HG03460 (cell line): ENCODE measurements around the gene DMXL2.
"Not testable (repeated sequence)": the region's sequence is repeated elsewhere in the genome, so short reads cannot be mapped to it uniquely, and the experiment has no call there.

Experiments
- ATAC-seq: cut with Tn5 transposase; IDR thresholded peaks from one replicate; pipeline ENCODE4 v1.9.1; 2021; ENCODE audit not compliant: unreplicated experiment

Gene DMXL2, protein sequence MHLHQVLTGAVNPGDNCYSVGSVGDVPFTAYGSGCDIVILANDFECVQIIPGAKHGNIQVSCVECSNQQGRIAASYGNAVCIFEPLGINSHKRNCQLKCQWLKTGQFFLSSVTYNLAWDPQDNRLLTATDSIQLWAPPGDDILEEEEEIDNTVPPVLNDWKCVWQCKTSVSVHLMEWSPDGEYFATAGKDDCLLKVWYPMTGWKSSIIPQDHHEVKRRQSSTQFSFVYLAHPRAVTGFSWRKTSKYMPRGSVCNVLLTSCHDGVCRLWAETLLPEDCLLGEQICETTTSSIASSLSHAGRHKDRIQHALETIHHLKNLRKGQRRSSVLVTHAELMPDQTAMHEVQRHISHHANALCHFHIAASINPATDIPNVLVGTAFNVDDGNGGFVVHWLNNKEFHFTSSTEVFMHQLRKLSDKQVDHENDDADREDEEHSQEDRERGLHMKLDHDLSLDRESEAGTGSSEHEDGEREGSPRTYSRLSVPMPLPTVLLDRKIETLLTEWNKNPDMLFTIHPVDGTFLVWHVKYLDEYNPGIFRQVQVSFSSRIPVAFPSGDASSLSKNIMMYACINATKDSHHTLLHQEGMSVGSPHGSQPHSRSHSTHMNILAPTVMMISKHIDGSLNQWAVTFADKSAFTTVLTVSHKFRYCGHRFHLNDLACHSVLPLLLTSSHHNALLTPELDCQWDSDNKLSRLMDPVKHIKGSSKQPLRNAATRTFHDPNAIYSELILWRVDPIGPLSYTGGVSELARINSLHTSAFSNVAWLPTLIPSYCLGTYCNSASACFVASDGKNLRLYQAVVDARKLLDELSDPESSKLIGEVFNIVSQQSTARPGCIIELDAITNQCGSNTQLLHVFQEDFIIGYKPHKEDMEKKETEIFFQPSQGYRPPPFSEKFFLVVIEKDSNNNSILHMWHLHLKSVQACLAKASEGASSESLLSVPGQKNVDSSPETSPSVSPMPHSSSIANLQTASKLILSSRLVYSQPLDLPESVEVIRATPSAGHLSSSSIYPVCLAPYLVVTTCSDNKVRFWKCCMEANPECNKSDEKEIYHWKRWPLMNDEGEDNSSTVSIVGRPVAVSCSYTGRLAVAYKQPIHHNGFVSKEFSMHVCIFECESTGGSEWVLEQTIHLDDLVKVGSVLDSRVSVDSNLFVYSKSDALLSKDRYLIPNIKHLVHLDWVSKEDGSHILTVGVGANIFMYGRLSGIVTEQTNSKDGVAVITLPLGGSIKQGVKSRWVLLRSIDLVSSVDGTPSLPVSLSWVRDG (N-terminal part only)

DNA sequence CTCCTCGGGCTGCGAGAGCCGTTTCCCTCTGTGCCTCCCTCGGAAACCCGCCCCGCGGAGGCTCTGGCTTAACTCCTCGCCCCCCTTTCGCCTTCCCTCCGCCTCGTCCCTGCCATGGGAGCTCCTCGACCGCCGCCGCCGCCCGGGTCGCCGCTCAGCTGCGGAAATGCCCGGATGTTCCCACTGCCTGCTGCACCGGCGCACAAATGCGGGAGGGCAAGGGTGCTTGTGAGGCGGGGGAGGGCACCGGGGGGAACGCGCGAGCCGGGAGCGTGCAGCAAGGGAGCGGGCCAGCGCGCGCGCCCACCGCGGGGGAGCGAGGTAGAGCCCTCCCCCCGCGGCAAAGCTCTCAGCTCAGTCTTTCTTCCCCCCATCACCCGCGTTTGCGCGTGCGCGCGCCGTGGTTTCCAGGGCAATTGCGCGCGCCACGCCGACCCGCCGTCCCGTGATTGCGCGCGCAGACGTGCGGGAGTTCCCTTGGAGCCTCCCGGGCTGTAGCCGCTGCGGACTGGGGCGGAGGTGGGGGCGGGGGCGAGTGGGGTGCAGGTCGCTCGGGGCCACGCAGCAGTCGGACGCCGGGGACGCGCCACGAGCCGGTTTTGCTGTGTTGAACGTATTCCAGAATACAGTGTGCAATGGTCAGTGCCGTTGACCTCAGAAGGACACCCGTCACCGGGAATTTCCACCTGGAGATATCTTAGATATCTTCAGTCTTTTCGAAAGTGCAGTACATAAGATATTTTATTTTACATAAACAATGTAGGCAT is at the start of gene DMXL2:
Gene DMXL2 (minus strand): TSS at position 168 of the 767 bp plus-strand sequence. CDS start 226 bp downstream, outside the sequence.
- ATAC-seq: peak; percentile 29

GRCh38 chr15:51672155-51672687 is 49.6 kb upstream of the DMXL2 start:
- ATAC-seq: no peak

DNA sequence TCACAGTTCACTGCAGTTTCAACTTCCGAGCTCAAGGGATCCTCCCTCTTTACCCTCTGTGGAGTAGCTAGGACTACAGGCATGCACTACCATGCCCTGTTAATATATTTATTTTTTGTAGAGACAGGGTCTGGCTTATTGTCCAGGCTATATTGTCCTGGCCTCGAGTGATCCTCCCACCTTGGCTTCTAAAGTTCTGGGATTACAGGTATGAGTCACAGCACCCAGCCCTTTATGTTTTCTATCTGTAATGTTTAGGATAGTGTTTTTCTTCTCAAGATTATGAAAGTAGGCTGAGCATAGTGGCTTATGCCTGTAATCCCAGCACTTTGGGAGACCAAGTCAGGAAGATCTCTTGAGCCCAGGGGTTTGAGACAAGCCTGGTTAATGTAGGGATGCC is 46.8 kb upstream of the DMXL2 start:
- ATAC-seq: no peak

- ATAC-seq: no peak
Measured at GRCh38 chr15:51668446-51668845, 45.9 kb upstream of the DMXL2 start.

- no peak for ATAC-seq
Measured at GRCh38 chr15:51667478-51667877, 44.9 kb upstream of the DMXL2 start.

GRCh38 chr15:51661072-51661471 is 38.5 kb upstream of the DMXL2 start:
- ATAC-seq: no peak

- ATAC-seq: no peak
Measured at GRCh38 chr15:51658664-51659063, 36.1 kb upstream of the DMXL2 start.

- not testable (repeated sequence) for ATAC-seq
Measured at GRCh38 chr15:51655401-51656057, 33.0 kb upstream of the DMXL2 start.

GRCh38 chr15:51652084-51652668 is 29.6 kb upstream of the DMXL2 start:
- ATAC-seq: no peak

DNA sequence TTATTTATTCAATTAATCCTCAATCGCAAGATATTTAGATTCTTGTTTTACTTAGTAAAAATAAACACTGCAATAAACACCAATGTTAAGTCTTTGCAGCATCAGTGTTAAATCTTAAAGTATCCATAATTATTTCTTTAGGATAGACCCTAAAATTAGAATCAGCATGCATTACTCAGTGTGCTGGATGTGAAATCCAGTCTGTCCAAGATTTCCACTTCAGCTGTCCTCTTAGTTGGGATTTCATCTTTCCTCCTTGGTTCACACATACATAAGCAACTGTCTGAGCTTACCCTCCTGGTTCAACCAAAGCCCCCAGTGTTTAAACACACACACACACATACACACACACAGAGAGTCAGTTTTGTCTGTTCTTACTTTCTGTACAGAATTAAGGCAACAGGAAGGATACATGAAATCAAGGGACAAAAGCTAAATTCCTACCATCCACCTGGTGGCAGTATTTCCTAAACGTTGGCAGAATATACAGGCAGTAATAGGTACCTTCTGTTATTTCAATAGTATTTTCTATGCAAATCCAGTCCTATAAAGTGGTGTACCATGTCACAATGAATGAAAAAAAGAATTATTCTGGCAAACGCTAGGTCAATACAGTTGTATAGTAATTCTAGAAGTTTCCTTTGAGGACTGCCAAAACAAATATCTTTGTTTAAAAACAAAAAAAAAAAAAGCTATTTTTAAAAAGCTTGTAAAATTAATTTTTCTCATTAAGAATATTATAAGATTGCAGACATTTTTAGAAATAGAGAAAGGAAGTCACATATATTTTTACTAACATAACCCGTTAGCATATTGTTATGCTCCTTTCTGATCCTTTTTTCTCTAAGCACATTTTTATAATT is 27.3 kb upstream of the DMXL2 start:
- peak; percentile 62 for ATAC-seq

GRCh38 chr15:51648643-51649042 is 26.1 kb upstream of the DMXL2 start:
- ATAC-seq: not testable (repeated sequence)

DNA sequence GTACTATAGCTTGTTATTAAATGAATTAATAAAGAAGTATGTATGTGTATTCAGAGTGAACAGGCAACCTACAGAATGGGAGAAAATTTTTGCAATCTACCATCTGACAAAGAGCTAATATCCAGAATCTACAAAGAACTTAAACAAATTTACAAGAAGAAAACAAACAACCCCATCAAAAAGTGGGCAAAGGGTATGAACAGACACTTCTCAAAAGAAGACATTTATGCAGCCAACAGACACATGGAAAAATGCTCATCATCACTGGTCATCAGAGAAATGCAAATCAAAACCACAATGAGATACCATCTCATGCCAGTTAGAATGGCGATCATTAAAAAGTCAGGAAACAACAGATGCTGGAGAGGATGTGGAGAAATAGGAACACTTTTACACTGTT is 25.5 kb upstream of the DMXL2 start:
- not testable (repeated sequence) for ATAC-seq

DNA sequence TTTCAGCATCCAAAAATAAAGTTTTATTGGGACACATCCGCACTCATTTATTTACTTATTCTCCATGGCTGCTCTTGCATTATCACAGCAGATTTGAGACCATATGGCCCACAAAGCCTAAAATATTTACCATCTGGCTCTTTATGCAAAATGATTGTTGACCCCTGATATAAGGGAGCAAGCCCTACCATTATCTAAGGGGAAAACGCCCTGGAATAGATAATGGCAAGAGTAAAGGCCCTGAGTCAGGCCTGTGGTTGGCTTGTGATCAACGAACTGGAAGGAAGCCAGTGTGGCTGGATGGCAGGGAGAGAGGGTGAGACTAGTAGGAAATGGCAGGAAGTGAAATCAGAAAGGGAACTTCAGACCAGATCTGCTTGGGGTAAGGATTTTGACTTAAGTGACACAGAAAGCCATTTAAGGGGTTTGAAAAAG is 24.6 kb upstream of the DMXL2 start:
- ATAC-seq: no peak

DNA sequence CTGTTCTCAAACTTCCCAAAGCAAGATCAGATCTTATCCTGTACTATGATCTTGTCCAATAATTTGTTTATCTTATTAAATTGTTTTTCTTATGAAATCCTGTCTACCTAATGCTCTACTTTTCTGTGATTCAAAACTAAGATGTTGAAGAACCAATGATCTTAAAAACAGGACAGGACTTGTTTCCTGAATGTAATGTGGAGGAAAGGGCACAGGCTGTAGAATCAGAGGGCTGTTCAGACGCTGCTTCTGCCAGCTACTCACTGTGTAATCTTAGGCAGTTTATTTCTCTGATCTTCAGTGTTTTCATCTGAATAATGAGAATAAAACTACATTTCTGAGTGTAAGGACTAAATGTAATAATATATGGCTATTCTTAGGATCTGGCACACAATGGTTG is 20.1 kb upstream of the DMXL2 start:
- ATAC-seq: no peak

DNA sequence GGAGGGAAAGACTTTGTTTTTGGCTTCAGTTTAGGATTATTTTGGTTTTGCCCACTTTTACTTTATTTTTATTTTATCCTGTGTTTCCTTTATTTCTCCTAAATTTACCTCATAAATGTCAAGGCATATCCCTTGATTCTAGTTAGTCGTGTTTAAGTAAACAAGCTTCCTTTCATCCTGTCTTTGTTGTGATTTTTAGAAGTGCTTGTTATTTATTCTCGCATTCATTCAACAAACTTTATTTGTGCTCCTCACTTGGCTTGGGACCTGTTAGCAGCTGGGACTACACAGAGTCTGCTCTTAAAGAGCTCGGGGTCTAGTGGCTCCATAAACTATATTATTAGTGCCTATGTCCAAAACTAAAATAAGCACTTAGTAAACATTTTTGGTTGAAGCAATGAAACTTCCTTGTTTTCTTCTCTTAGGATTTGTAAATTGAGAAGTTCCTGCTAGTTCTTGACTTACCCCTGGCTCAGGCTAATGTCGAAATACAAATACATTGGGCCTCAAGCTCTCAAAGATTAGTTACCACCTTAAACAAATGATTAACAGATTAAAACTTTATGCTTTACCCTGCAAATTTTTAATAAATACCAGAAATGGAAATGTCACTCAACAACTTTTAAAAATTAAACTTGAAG is 19.0 kb upstream of the DMXL2 start:
- no peak for ATAC-seq

GRCh38 chr15:51634591-51635198 is 12.1 kb upstream of the DMXL2 start:
- ATAC-seq: no peak

DNA sequence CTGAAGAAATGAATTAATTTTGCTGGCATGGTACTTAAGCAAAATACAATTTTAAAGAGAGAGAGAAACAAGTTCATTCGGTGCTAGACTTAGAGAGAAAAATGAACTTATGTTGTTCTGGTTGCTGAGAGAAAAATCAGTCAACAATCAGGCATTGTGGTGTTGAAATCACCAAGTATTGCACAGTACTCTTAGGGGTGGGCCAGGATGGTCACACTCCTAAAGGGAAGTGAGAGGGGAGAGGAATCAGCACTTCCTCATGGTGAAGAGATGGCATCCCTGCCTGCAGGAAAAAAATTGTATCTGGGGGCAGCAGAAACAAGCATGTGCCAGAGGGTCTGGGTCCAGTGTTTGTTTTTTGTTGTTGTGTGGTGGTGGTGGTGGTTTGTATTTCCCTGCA is 7.0 kb upstream of the DMXL2 start:
- no peak for ATAC-seq
